H9 (cell line): ENCODE results near the gene CTNNAL1. TPM values are rescaled to one million over a fixed set of nuclear protein-coding genes. Genes with fewer than 3 reads are reported as not detected.
A peak's percentile ranks its signal among the peaks of the same experiment; 100 is the strongest.

Source experiments
- DNase-seq: peaks from one replicate; pipeline ENCODE4 v3.0.0-alpha.2; 2017
- H2AFZ ChIP-seq: one replicate; pipeline ENCODE4 v1.6.1; 2013; ENCODE audit warnings: mild to moderate bottlenecking, low read length, control low read depth, moderate library complexity
- H2AK5ac ChIP-seq: 2 replicates; pipeline ENCODE4 v1.6.1; 2013; ENCODE audit warnings: low read length, control low read depth, mixed read lengths; ENCODE audit not compliant: insufficient read length
- H2BK120ac ChIP-seq: one replicate; pipeline ENCODE4 v1.6.1; 2013; ENCODE audit warnings: low read depth, mild to moderate bottlenecking, low read length, control low read depth, inconsistent platforms; ENCODE audit not compliant: poor library complexity, severe bottlenecking
- H2BK12ac ChIP-seq: 2 replicates; pipeline ENCODE4 v1.6.1; 2013; ENCODE audit warnings: low read length, control low read depth, mixed read lengths, low read depth; ENCODE audit not compliant: insufficient read length
- H2BK15ac ChIP-seq: 2 replicates; pipeline ENCODE4 v1.6.1; 2013; ENCODE audit warnings: low read depth, low read length, control low read depth
- H2BK20ac ChIP-seq: one replicate; pipeline ENCODE4 v1.6.1; 2013; ENCODE audit warnings: low read depth, mild to moderate bottlenecking, low read length, control low read depth, inconsistent platforms; ENCODE audit not compliant: poor library complexity, severe bottlenecking
- H2BK5ac ChIP-seq: 2 replicates; pipeline ENCODE4 v1.6.1; 2013; ENCODE audit warnings: low read length, control low read depth, mixed read lengths; ENCODE audit not compliant: insufficient read length
- H3K14ac ChIP-seq: 2 replicates; pipeline ENCODE4 v1.6.1; 2013; ENCODE audit warnings: low read length, control low read depth; ENCODE audit not compliant: insufficient read depth
- H3K18ac ChIP-seq: 2 replicates; pipeline ENCODE4 v1.6.1; 2013; ENCODE audit warnings: low read depth, mild to moderate bottlenecking, mixed read lengths, low read length, control low read depth; ENCODE audit not compliant: insufficient read length
- H3K23ac ChIP-seq: 2 replicates; pipeline ENCODE4 v1.6.1; 2013; ENCODE audit warnings: low read length, control low read depth, mixed read lengths, low read depth; ENCODE audit not compliant: insufficient read length
- H3K23me2 ChIP-seq: 2 replicates; pipeline ENCODE4 v1.6.1; 2013; ENCODE audit warnings: low read depth, mild to moderate bottlenecking, mixed read lengths, low read length, control low read depth; ENCODE audit not compliant: insufficient read length, poor library complexity, severe bottlenecking
- H3K27ac ChIP-seq: 2 replicates; pipeline ENCODE4 v1.5.1; 2013; ENCODE audit warnings: low read length, control low read depth, mixed read lengths, low read depth; ENCODE audit not compliant: insufficient read length
- H3K27me3 ChIP-seq: 2 replicates; pipeline ENCODE4 v1.6.1; 2013; ENCODE audit warnings: low read length, control low read depth, inconsistent platforms; ENCODE audit not compliant: insufficient read depth
- H3K4ac ChIP-seq: 2 replicates; pipeline ENCODE4 v1.6.1; 2013; ENCODE audit warnings: low read depth, mild to moderate bottlenecking, control low read depth, inconsistent platforms, low read length, moderate library complexity
- H3K4me1 ChIP-seq: 2 replicates; pipeline ENCODE4 v1.6.1; 2013; ENCODE audit warnings: low read length, control low read depth, inconsistent platforms; ENCODE audit not compliant: insufficient read depth
- H3K4me2 ChIP-seq: 2 replicates; pipeline ENCODE4 v1.6.1; 2013; ENCODE audit warnings: low read length, control low read depth, mixed read lengths; ENCODE audit not compliant: insufficient read length, insufficient read depth
- H3K56ac ChIP-seq: 2 replicates; pipeline ENCODE4 v1.6.1; 2013; ENCODE audit warnings: low read depth, mild to moderate bottlenecking, mixed read lengths, low read length, control low read depth; ENCODE audit not compliant: insufficient read length
- H3K79me1 ChIP-seq: 2 replicates; pipeline ENCODE4 v1.6.1; 2013; ENCODE audit warnings: low read depth, mild to moderate bottlenecking, moderate library complexity, low read length, control low read depth, inconsistent platforms; ENCODE audit not compliant: insufficient read depth, poor library complexity, severe bottlenecking
- H3K79me2 ChIP-seq: 2 replicates; pipeline ENCODE4 v1.6.1; 2013; ENCODE audit warnings: low read length, control low read depth, inconsistent platforms; ENCODE audit not compliant: insufficient read depth
- H3K9ac ChIP-seq: 2 replicates; pipeline ENCODE4 v1.6.1; 2013; ENCODE audit warnings: low read length, control low read depth, mixed read lengths; ENCODE audit not compliant: insufficient read length; ENCODE audit errors: extremely low read depth
- H3K9me3 ChIP-seq: one replicate; pipeline ENCODE4 v1.6.1; 2013; ENCODE audit warnings: low read depth, low read length, inconsistent platforms; ENCODE audit not compliant: control insufficient read depth
- H3T11ph ChIP-seq: one replicate; pipeline ENCODE4 v1.6.1; 2013; ENCODE audit warnings: mild to moderate bottlenecking, low read length, control low read depth, inconsistent platforms
- H4K20me1 ChIP-seq: one replicate; pipeline ENCODE4 v1.6.1; 2013; ENCODE audit not compliant: control insufficient read depth, insufficient read length, insufficient read depth
- H4K5ac ChIP-seq: 2 replicates; pipeline ENCODE4 v1.6.1; 2013; ENCODE audit warnings: low read depth, mild to moderate bottlenecking, mixed read lengths, low read length, control low read depth; ENCODE audit not compliant: insufficient read length
- H4K8ac ChIP-seq: replicated peaks from 2 replicates; pipeline ENCODE4 v1.6.1; 2013; ENCODE audit warnings: low read length, control low read depth, mixed read lengths, low read depth; ENCODE audit not compliant: insufficient read length
- H4K91ac ChIP-seq: 2 replicates; pipeline ENCODE4 v1.6.1; 2013; ENCODE audit warnings: low read depth, mild to moderate bottlenecking, moderate library complexity, mixed read lengths, low read length, control low read depth; ENCODE audit not compliant: insufficient read length
- H3K27ac Mint-ChIP-seq, 3 experiments: 2 replicates in 2 of 3; 3 replicates in 1 of 3; pipeline ENCODE4 v1.8.0; 2020 to 2021; ENCODE audit warnings: mixed read lengths in 3 of 3, mild to moderate bottlenecking in 1 of 3, moderate library complexity in 1 of 3
- H3K27me3 Mint-ChIP-seq: 2 replicates; pipeline ENCODE4 v1.8.0; 2021; ENCODE audit warnings: low read depth, mild to moderate bottlenecking, moderate library complexity, mixed read lengths
- H3K36me3 Mint-ChIP-seq, 3 experiments: 2 replicates in 2 of 3; 3 replicates in 1 of 3; pipeline ENCODE4 v1.8.0; 2020 to 2021; ENCODE audit warnings: low read depth in 3 of 3, mixed read lengths in 3 of 3; ENCODE audit not compliant: insufficient read depth in 1 of 3
- H3K4me1 Mint-ChIP-seq, 2 experiments: 2 replicates each; pipeline ENCODE4 v1.8.0; 2020; ENCODE audit warnings: mixed read lengths in 2 of 2
- H3K4me3 Mint-ChIP-seq, 2 experiments: 2 replicates in 1 of 2; 3 replicates in 1 of 2; pipeline ENCODE4 v1.8.0; 2020 to 2021; ENCODE audit warnings: mild to moderate bottlenecking in 2 of 2, mixed read lengths in 2 of 2, moderate library complexity in 1 of 2
- H3K9me3 Mint-ChIP-seq, 2 experiments: 2 replicates in 1 of 2; 3 replicates in 1 of 2; pipeline ENCODE4 v1.8.0; 2020; ENCODE audit warnings: mild to moderate bottlenecking in 2 of 2, mixed read lengths in 2 of 2, moderate library complexity in 1 of 2
- CTCF ChIP-seq: fragments of 200-600 bp; sonication (generic); conservative IDR thresholded peaks from 3 replicates; pipeline ENCODE4 v1.8.0; 2021; ENCODE audit warnings: antibody characterized with exemption, mild to moderate bottlenecking
- WGBS: extraction: QIAGEN DNeasy Blood & Tissue Kit; methylation state at CpG from one replicate; pipeline ENCODE4 v1.1.7; 2013; ENCODE audit warnings: missing lambda C conversion rate, low lambda C conversion rate, mixed read lengths; ENCODE audit not compliant: insufficient read length; ENCODE audit errors: extremely low coverage; 5-methylcytosine and 5-hydroxymethylcytosine counted together
- total RNA-seq: library from RNA; stranded (reverse); gene quantifications from 2 replicates; pipeline ENCODE4 v1.2.1, GENCODE V29; 2021

The CTNNAL1 gene
- total RNA-seq, 1 experiment from 2014 or later, result 52.9 TPM

- H3K27ac Mint-ChIP-seq, result peak overlapping the region; percentile 89 to 97 (median 95); a peak in 6 of 7 replicates
- H3K27me3 Mint-ChIP-seq, result peaks cover 11% of the 10 kb centered on the region
- no peak overlapping the region for H4K5ac ChIP-seq
- no CpG with 5 or more reads among the region's 19 CpGs for WGBS
- H3K23ac ChIP-seq, result no peak overlapping the region
- H3K27me3 ChIP-seq, result no peaks in the 10 kb centered on the region; the same call in 1 of the 2 replicates
- H3K4me3 Mint-ChIP-seq, result peak overlapping the region; percentile 72 to 88
- DNase-seq, result no peak
- peaks cover 12% of the 10 kb centered on the region for H3K23me2 ChIP-seq
- no peak overlapping the region for H3K14ac ChIP-seq
- no peak overlapping the region for H2BK15ac ChIP-seq
- H2AK5ac ChIP-seq, result no peak overlapping the region
- H3K9me3 ChIP-seq, result no peaks in the 10 kb centered on the region
- H3K9me3 Mint-ChIP-seq, result no peaks in the 10 kb centered on the region; a peak in 2 of 5 replicates
- H3K4me1 Mint-ChIP-seq, result peaks cover 19 to 33% of the 10 kb centered on the region in 2 experiments
- no peak overlapping the region for H2BK120ac ChIP-seq
- no peak overlapping the region for H2BK12ac ChIP-seq
- H2AFZ ChIP-seq, result peak overlapping the region; percentile 84
- no peak overlapping the region for H3K4ac ChIP-seq
- no peak overlapping the region for H2BK20ac ChIP-seq
- H4K20me1 ChIP-seq, result no peaks in the 10 kb centered on the region
- H3K36me3 Mint-ChIP-seq, result peaks cover under 1 to 10% (median 3%) of the 10 kb centered on the region in 3 experiments; a peak in 6 of 7 replicates
- H2BK5ac ChIP-seq, result no peak overlapping the region
- H3T11ph ChIP-seq, result no peak overlapping the region
- no peak overlapping the region for H4K8ac ChIP-seq
- no peak overlapping the region for H4K91ac ChIP-seq
- H3K4me2 ChIP-seq, result peak overlapping the region; percentile 96
- no peak for TF ChIP-seq CTCF
- no peak overlapping the region for H3K27ac ChIP-seq
- H3K4me1 ChIP-seq, result no peaks in the 10 kb centered on the region
- H3K79me1 ChIP-seq, result no peaks in the 10 kb centered on the region
- H3K18ac ChIP-seq, result no peak overlapping the region
- no peaks in the 10 kb centered on the region for H3K79me2 ChIP-seq
- peak overlapping the region; percentile 23 for H3K9ac ChIP-seq
- H3K56ac ChIP-seq, result no peak overlapping the region
Observed at GRCh38 chr9:109013679-109014607, 644 bp upstream of the CTNNAL1 start.
